ENCODE measurements around the gene PRDM5. TPM values are rescaled to one million over a fixed set of nuclear protein-coding genes. Genes with fewer than 3 reads are reported as not detected.

Gene PRDM5
- total RNA-seq, 1 experiment from 2014 or later: 5.1 TPM

DNA sequence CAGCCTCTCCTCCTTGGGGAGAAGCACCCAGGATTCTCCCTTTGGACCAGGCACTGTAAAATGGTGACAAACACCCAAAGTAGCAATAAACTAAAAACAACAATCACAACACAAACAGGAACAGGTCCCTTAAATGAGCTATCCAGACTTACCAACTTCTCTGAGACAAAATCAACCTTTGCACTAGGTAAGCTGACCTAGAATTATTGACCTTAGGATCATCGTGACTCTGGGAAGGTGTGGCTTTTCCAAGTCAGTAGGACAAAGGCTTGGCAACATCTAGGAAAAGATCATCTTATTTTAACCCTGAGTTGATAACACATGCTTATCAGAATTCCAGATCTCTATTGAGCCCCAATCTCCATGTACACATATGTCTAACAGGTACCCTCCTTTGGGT, 166.7 kb downstream of the PRDM5 start:
- no peak for ATAC-seq
- no peaks in the 10 kb centered on the region for H3K79me2 ChIP-seq (ENCODE audit: insufficient read depth, low read length)
- POLR2A ChIA-PET: no interaction called here

DNA sequence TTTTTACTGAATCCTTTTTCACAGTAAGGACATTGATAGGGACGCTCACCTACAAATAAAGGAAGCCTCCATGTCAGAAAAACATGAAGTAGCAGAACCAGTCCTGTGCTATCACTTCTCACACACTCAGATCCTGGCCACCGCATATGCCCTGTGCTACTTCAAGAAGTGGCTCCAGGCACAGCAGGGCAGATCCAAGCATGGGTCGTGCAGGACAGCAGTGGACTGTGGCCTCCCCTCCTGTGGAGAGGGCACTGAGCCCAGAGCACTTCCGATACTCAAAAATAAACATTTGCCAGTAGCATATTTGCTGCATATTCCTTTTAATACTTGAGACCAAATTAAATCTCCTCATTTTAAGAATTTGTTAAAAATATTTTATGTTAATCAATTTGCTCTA, 167.9 kb downstream of the PRDM5 start:
- intact Hi-C loops (cut with micrococcal nuclease): no loop called here
- H4K20me1 ChIP-seq (ENCODE audit: insufficient read depth): no peaks in the 10 kb centered on the region
- no TSS peak for BruUV-seq (replicated peaks)
- ChIA-PET RAD21 (ENCODE audit: low non-redundant PET in 1 of 2, low total read pairs in 2 of 2, uncharacterized antibody in 2 of 2, unreplicated experiment in 2 of 2) (no interaction called here), POLR2A (no interaction called here), CTCF (no interaction called here)
- no peak overlapping the region for H3K9ac ChIP-seq (ENCODE audit: low read length)
- H3K27me3 ChIP-seq (ENCODE audit: insufficient read depth, low read length): no peaks in the 10 kb centered on the region
- H3K36me3 ChIP-seq (ENCODE audit: control insufficient read depth in 1 of 2, insufficient read depth in 2 of 2, low read length in 2 of 2): no peaks in the 10 kb centered on the region
- no peak overlapping the region for H2AFZ ChIP-seq (ENCODE audit: low read depth, low read length, poor library complexity, severe bottlenecking)
- no peak overlapping the region for H3K4me3 ChIP-seq (replicated peaks in 1 of 2; ENCODE audit: low read depth in 1 of 2, low read length in 2 of 2)
- H3K27ac ChIP-seq (ENCODE audit: low read depth, low read length): no peak overlapping the region
- peaks cover 0 to 3% of the 10 kb centered on the region in 2 experiments; a peak in 1 of 4 replicates for H3K9me3 ChIP-seq (ENCODE audit: control insufficient read depth in 1 of 2, insufficient read depth in 1 of 2, low read depth in 1 of 2, low read length in 2 of 2)
- no peaks in the 10 kb centered on the region for H3K9me2 ChIP-seq (ENCODE audit: insufficient read depth)
- ATAC-seq (no peak), DNase-seq (ENCODE audit: low read depth, low spot score) (no peak)
- H3K4me1 ChIP-seq (ENCODE audit: control insufficient read depth in 1 of 2, insufficient read depth in 2 of 2, low read length in 2 of 2): no peaks in the 10 kb centered on the region
- H3K79me2 ChIP-seq (ENCODE audit: insufficient read depth, low read length): no peaks in the 10 kb centered on the region
- TF ChIP-seq SRF (IDR thresholded peaks at IDR 0.05; ENCODE audit: low read depth) (no peak), ZFX (IDR thresholded peaks at IDR 0.05) (no peak), TCF7L2 (IDR thresholded peaks at IDR 0.05; ENCODE audit: borderline replicate concordance, extremely low read depth, insufficient read depth, insufficient read length) (no peak), SIN3A (IDR thresholded peaks at IDR 0.05; ENCODE audit: low read depth) (no peak), CBX3 (IDR thresholded peaks at IDR 0.05; ENCODE audit: low read depth) (no peak), POLR2AphosphoS5 (IDR thresholded peaks at IDR 0.05; ENCODE audit: low read depth, low read length) (no peak), EZH2 (IDR thresholded peaks at IDR 0.05) (no peak), EZH2phosphoT487 (IDR thresholded peaks at IDR 0.05; ENCODE audit: borderline replicate concordance) (no peak), RAD21 (IDR thresholded peaks at IDR 0.05; ENCODE audit: low read depth) (no peak), ELF1 (IDR thresholded peaks at IDR 0.05; ENCODE audit: borderline replicate concordance, low read depth) (no peak), CEBPB (IDR thresholded peaks at IDR 0.05; ENCODE audit: low read depth) (no peak), FOSL1 (IDR thresholded peaks at IDR 0.05; ENCODE audit: low read depth) (no peak), POLR2A (IDR thresholded peaks at IDR 0.05; ENCODE audit: borderline replicate concordance, extremely low read depth, insufficient read depth, insufficient read length) (no peak), SP1 (IDR thresholded peaks at IDR 0.05; ENCODE audit: low read depth) (no peak), EGR1 (IDR thresholded peaks at IDR 0.05; ENCODE audit: low read depth) (no peak)
- TF ChIP-seq, protein P1, sequence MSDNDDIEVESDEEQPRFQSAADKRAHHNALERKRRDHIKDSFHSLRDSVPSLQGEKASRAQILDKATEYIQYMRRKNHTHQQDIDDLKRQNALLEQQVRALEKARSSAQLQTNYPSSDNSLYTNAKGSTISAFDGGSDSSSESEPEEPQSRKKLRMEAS (IDR thresholded peaks at IDR 0.05): no peak
- TF ChIP-seq, protein P2, sequence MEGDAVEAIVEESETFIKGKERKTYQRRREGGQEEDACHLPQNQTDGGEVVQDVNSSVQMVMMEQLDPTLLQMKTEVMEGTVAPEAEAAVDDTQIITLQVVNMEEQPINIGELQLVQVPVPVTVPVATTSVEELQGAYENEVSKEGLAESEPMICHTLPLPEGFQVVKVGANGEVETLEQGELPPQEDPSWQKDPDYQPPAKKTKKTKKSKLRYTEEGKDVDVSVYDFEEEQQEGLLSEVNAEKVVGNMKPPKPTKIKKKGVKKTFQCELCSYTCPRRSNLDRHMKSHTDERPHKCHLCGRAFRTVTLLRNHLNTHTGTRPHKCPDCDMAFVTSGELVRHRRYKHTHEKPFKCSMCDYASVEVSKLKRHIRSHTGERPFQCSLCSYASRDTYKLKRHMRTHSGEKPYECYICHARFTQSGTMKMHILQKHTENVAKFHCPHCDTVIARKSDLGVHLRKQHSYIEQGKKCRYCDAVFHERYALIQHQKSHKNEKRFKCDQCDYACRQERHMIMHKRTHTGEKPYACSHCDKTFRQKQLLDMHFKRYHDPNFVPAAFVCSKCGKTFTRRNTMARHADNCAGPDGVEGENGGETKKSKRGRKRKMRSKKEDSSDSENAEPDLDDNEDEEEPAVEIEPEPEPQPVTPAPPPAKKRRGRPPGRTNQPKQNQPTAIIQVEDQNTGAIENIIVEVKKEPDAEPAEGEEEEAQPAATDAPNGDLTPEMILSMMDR (IDR thresholded peaks at IDR 0.05 in 2 of 3, conservative IDR thresholded peaks at IDR 0.05 in 1 of 3; ENCODE audit: borderline replicate concordance in 1 of 3, insufficient read depth in 1 of 3, low read depth in 2 of 3, low read length in 2 of 3): no peak
- TF ChIP-seq, protein P3, sequence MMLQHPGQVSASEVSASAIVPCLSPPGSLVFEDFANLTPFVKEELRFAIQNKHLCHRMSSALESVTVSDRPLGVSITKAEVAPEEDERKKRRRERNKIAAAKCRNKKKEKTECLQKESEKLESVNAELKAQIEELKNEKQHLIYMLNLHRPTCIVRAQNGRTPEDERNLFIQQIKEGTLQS (IDR thresholded peaks at IDR 0.05): no peak
- TF ChIP-seq, protein P4, sequence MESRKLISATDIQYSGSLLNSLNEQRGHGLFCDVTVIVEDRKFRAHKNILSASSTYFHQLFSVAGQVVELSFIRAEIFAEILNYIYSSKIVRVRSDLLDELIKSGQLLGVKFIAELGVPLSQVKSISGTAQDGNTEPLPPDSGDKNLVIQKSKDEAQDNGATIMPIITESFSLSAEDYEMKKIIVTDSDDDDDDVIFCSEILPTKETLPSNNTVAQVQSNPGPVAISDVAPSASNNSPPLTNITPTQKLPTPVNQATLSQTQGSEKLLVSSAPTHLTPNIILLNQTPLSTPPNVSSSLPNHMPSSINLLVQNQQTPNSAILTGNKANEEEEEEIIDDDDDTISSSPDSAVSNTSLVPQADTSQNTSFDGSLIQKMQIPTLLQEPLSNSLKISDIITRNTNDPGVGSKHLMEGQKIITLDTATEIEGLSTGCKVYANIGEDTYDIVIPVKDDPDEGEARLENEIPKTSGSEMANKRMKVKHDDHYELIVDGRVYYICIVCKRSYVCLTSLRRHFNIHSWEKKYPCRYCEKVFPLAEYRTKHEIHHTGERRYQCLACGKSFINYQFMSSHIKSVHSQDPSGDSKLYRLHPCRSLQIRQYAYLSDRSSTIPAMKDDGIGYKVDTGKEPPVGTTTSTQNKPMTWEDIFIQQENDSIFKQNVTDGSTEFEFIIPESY (IDR thresholded peaks at IDR 0.05; ENCODE audit: extremely low read depth, insufficient replicate concordance, low read length): no peak
- no peak overlapping the region for H3K4me2 ChIP-seq (ENCODE audit: low read length)

More for the DNA sequence above, 166.7 kb downstream of the PRDM5 start:
- intact Hi-C loops (cut with micrococcal nuclease): no loop called here
- Histone ChIP-seq H3K4me1 (ENCODE audit: control insufficient read depth in 1 of 2, insufficient read depth in 2 of 2, low read length in 2 of 2) (no peaks in the 10 kb centered on the region), H3K9ac (ENCODE audit: low read length) (no peak overlapping the region), H3K4me3 (replicated peaks in 1 of 2; ENCODE audit: low read depth in 1 of 2, low read length in 2 of 2) (no peak overlapping the region), H3K27me3 (ENCODE audit: insufficient read depth, low read length) (no peaks in the 10 kb centered on the region), H2AFZ (ENCODE audit: low read depth, low read length, poor library complexity, severe bottlenecking) (no peak overlapping the region), H3K9me3 (ENCODE audit: control insufficient read depth in 1 of 2, insufficient read depth in 1 of 2, low read depth in 1 of 2, low read length in 2 of 2) (no peaks in the 10 kb centered on the region), H3K4me2 (ENCODE audit: low read length) (no peak overlapping the region), H3K36me3 (ENCODE audit: control insufficient read depth in 1 of 2, insufficient read depth in 2 of 2, low read length in 2 of 2) (no peaks in the 10 kb centered on the region), H3K27ac (ENCODE audit: low read depth, low read length) (no peak overlapping the region), H4K20me1 (ENCODE audit: insufficient read depth) (no peaks in the 10 kb centered on the region), H3K9me2 (ENCODE audit: insufficient read depth) (no peaks in the 10 kb centered on the region)
- TF ChIP-seq CEBPB (IDR thresholded peaks at IDR 0.05; ENCODE audit: low read depth) (no peak), EZH2 (IDR thresholded peaks at IDR 0.05) (no peak), POLR2A (IDR thresholded peaks at IDR 0.05; ENCODE audit: borderline replicate concordance, extremely low read depth, insufficient read depth, insufficient read length) (no peak), SP1 (IDR thresholded peaks at IDR 0.05; ENCODE audit: low read depth) (no peak)
- RAD21 ChIA-PET (ENCODE audit: low non-redundant PET in 1 of 2, low total read pairs in 2 of 2, uncharacterized antibody in 2 of 2, unreplicated experiment in 2 of 2): no interaction called here
- BruUV-seq (replicated peaks): no TSS peak
- CTCF ChIA-PET: no interaction called here
- DNase-seq (ENCODE audit: low read depth, low spot score): no peak
